Activated CD4-positive, alpha-beta T cell treated with anti-CD3 and anti-CD28 coated beads for 24 hours (primary cell): Measurements from ENCODE around the gene SYNDIG1.

Experiments used
- DNase-seq, 2 donors: peaks; one replicate each; pipeline ENCODE4 v3.0.0-alpha.2; 2020; ENCODE audit warnings: low read depth in 2 of 2

SYNDIG1 gene

GRCh38 chr20:24585796-24586522 lies 116.5 kb downstream of the SYNDIG1 start:
- no peak for DNase-seq

- no peak for DNase-seq
These were observed 117.1 kb downstream of the SYNDIG1 start for GRCh38 chr20:24586523-24586840.

GRCh38 chr20:24587384-24588046 lies 118.1 kb downstream of the SYNDIG1 start:
- DNase-seq: no peak

- no peak for DNase-seq
These were observed 118.7 kb downstream of the SYNDIG1 start for GRCh38 chr20:24588047-24588635.

- no peak for DNase-seq
These were observed 119.4 kb downstream of the SYNDIG1 start for GRCh38 chr20:24588725-24589340.

GRCh38 chr20:24589381-24589780 lies 120.0 kb downstream of the SYNDIG1 start:
- DNase-seq: no peak

- DNase-seq: no peak
These were observed 120.4 kb downstream of the SYNDIG1 start for GRCh38 chr20:24589815-24590177.

- DNase-seq: no peak
These were observed 121.0 kb downstream of the SYNDIG1 start for GRCh38 chr20:24590178-24590982.

- no peak for DNase-seq
These were observed 127.6 kb downstream of the SYNDIG1 start for GRCh38 chr20:24597051-24597450.

GRCh38 chr20:24598346-24598745 lies 128.9 kb downstream of the SYNDIG1 start:
- no peak for DNase-seq

GRCh38 chr20:24598996-24599395 lies 129.6 kb downstream of the SYNDIG1 start:
- no peak for DNase-seq

GRCh38 chr20:24600012-24600411 lies 130.6 kb downstream of the SYNDIG1 start:
- no peak for DNase-seq

GRCh38 chr20:24603454-24603853 lies 134.0 kb downstream of the SYNDIG1 start:
- no peak for DNase-seq

GRCh38 chr20:24604966-24605665 lies 135.7 kb downstream of the SYNDIG1 start:
- no peak for DNase-seq

GRCh38 chr20:24605937-24606455 lies 136.6 kb downstream of the SYNDIG1 start:
- DNase-seq: no peak

- DNase-seq: no peak
These were observed 138.0 kb downstream of the SYNDIG1 start for GRCh38 chr20:24607402-24607801.

- no peak for DNase-seq
These were observed 139.7 kb downstream of the SYNDIG1 start for GRCh38 chr20:24608926-24609667.

- DNase-seq: no peak
These were observed 140.3 kb downstream of the SYNDIG1 start for GRCh38 chr20:24609757-24610156.

- no peak for DNase-seq
These were observed 141.1 kb downstream of the SYNDIG1 start for GRCh38 chr20:24610341-24611115.
